EH (cell line): ENCODE measurements around the gene ITSN1.
A peak's percentile ranks its signal among the peaks of the same experiment; 100 is the strongest.

Experiments used
- DNase-seq: peaks from one replicate; pipeline ENCODE4 v3.0.0-alpha.2; 2015; ENCODE audit warnings: low read depth

Gene ITSN1

DNA sequence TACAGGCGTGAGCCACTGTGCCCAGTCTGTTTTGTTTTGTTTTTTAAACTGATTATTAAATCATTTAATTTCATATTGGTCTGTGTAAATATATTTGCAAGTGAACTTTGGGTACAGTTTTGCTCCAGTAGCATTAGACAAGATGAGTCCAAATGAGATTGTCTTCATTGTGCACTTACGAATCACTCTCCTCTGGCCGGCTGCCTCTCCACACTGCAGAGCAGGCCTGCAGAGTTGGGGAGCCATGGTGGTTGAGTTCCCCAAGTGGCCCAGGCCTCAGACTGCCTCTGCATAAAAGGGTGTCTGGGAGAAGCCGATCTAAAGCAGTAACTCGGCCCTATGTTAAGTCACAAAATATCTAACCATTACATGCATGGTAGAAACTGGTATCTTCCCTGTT, 198.5 kb downstream of the ITSN1 start:
- peak; percentile 46 for DNase-seq

DNA sequence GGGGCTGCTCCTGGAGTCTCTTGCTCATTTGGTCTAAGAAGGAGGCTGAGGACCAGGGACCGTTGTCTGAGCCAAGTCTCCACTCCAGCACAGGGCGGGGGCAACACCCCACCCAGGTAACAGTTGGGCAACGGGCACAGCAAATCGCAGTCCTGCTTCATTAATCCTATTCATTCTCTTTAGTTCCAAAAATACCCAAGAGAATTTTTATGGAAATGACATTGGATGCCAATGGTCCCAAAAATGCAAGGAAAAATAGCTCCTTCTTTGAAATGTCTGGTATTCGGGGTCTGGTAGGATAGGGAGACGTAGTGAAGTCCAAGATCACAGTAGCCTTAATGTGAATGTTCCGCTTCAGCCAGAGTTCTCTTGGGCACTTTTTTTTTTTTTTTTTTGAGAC, 199.3 kb downstream of the ITSN1 start:
- DNase-seq, result no peak

DNA sequence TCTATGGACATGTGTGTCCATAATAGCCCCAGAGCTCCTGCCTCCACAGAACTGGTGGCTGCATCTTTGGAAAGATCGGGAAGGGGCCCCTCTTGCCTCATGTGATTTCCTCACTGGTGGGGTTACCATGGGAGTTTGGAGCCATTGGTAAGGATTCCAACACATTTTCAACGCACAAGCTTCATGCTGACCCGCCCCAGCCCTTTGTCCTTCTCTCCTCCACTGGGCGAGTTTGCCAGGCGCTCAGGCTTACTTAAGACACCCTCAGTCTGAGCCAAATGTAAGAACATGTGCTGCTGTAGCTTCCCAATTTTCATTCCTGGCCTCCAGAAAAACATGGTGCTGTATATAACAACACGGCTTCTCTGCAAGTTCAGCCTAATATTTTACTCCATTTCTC, 200.9 kb downstream of the ITSN1 start:
- DNase-seq, result no peak

DNA sequence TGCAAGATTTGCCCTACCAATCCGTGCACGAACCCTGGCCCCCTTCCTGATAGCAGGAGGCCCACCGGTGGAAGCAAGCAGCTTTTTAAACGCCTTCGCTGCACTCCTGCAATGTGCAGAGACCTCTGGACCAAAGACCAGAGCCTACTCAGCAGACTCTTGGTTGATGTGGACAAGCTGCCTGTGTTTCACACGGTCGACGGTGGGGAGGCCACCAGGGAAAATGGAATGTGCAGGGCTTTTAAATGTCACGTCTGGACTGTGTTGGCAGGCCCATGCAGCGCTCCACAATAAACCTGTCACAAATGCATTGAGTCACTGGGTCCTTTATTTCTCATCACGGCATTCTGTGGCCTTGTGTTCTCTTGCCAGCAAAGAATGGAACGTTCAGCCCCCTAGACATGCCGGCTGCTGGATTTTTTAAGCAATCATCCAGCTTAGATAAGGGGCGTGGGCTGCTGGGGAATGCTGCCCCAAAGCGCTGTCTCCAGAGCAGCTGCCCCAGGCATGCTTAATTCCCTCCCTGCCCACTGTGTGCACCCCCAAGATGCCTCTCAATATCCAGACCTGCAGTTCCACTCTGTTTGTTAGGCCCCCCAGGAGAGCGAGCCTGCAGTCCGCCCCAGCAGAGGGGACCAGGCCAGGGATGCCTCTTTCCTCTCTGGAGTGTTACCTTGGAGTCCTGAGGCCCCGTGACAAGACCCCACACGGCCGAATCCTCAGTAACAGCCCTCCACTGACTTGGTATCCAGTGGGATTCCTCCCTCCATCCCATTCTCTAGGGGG, 202.0 kb downstream of the ITSN1 start:
- DNase-seq, result peak; percentile 95

DNA sequence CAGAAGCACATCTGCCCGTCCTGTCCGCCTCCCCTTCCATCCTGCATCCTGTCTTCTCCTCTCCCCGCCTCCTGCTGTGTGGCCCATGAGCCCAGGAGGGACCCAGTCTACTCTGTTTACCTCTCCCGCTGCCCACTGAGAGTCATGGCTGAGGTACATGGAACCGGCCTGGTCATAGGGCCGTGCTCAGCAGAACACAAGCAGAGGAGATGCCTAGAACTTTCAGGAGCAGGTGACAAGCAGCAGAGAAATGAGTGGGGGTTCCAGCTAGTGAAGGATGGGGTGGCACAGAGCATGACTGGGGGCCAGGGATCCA, 202.5 kb downstream of the ITSN1 start:
- no peak for DNase-seq

DNA sequence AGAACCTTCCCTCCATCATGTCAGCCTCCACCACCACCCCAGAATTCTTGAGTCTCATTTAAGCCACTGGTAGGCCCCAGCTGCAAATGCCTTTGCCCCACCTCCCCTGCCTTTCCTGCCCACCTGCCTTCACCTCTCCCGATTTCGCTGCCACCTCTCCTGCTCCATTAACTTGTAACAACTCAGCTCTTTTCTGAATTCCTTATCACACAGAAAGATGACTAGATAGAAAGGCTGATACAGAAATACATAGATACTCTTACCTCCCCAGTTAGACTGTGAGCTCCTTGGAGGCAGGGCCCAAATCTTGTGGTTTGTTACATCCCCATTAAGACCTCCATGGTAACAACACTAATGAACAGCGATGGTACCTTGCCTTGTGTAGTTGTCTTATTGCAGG, 203.8 kb downstream of the ITSN1 start:
- no peak for DNase-seq

DNA sequence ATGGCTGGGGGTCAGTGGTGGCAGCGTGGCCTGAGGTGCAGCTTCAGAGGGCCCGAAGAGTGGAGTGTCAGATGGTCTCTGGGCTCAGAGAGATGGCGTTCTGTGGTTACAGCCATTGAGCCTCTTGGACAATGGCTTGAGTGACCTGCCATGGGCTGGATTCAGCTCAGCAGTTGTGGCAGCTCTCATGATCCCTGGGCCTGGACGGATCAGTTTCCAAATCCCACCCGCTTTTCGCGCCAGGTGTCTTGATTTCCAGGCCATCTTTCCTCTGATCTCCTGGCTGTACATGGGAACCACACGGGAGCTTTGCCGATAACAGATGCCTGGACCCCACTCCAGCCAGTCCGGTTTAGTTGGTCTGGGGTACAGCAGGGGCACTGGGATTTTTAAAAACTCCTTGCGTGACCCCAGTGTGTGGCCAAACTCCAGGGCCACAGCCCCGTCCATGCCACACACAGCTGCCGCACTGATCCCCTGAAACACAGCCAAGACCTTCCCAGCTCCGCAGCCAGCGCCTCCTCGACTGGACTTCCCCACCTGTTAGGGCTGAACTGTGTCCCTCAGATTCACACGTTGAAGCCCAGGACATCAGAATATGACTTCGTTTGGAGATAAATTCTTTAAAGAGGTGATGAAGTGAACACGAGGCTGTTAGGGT, 205.4 kb downstream of the ITSN1 start:
- no peak for DNase-seq

DNA sequence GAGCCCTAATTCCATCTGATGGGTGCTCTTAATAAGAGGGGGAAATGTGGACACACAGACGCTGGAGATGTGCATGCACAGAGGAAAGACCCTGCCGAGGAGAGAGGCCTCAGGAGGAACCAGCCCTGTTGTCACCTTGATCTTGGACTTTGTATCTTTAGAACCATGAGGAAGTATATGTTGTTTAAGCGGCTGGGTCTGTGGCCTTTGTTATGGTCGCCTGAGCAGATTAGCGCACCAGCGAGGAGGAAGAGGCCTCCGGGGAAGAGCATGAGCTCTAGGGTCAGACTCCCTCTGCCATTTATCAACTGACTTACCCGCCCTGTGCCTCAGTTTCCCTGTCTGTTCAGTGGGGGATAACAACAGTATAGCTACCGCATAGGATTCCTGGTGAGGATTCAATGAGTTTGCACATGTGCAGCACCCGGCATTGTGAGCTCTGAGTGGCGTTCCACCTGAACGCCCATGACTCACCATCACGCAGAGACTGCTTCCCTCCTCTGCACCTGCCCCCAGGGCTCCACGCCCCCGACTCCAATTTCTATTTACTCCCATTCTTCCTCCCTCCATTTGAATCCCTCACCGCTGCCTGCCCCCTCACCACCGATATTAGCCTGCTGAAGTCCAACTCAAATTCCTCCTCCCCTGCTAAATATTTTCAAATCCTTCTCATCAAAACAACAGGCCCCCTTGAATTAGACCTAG, 206.1 kb downstream of the ITSN1 start:
- DNase-seq, result no peak

DNA sequence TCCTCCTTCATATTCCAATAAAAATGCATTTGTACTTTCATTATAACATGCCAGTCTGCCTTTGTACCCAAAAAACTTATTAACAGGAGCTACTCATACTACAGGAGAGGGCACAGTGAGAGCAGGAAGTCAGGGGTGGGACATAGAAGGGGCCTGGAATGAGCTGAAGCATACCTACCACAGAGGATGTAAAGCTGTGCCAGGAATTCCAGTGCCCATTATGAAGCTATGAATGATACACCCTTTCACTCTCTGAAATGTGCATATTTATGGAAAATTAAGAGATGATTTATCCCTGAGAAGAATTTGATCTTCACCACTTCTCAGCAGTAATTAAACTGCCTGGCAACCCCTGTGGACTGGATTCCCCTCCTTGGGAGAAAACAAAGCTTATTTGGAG, 207.5 kb downstream of the ITSN1 start:
- DNase-seq, result peak; percentile 60

DNA sequence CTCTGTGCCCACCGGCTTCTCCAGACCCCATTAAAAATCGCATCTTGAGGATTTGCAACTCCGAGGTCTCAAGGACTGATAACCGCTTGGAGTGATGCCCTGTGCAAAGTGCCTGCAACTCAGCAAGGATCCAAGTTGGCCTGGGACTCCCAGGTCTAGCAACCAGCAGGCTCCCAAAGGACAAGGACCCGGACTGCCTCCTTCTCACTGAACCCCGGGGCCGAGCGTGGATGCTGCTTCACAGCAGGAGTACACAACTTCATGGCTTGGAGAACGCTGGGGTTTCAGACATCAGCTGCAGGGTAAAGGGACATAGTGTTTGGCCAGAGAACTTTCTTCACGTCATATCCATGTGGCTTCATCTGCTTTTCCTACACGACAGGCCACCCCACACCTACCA, 208.1 kb downstream of the ITSN1 start:
- DNase-seq, result no peak

DNA sequence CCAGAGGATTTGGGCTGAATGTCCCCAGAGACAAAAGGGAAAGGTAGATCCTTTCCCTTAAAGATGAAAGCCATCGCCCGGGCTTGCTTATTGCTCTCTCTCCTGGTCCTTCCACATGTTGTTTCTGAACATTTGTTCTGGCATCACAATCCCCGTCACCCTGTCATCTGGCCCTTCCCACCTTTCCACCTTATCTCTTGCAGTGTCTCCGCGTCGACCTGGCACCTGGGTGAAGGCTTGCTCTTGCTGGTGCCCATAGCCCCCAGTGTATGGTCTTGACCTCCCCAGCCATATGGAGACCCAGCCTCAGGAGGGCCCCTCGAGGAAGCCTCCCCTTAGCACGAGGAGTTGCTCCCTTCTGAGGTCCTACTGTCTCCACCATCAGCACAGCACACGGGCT, 208.7 kb downstream of the ITSN1 start:
- DNase-seq, result no peak

DNA sequence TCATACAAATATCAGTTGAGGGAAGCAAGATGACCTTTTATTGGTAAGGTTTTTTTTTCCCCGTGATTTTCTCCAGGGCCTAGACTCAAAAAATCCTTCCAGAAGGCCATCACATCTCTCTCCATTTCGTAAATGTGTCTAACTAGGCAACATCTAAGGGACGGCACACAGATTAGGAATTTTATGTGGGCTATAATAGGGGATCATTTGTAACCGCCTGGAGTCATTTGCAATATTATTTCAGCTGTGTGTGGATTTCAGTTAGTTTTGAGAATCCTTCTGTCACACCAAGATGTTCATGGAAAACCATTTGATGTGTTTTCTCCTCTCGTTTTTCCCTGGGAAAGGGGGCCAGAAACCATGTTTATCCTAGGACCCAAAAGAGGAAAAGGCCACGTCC, 210.2 kb downstream of the ITSN1 start:
- DNase-seq, result peak; percentile 17

DNA sequence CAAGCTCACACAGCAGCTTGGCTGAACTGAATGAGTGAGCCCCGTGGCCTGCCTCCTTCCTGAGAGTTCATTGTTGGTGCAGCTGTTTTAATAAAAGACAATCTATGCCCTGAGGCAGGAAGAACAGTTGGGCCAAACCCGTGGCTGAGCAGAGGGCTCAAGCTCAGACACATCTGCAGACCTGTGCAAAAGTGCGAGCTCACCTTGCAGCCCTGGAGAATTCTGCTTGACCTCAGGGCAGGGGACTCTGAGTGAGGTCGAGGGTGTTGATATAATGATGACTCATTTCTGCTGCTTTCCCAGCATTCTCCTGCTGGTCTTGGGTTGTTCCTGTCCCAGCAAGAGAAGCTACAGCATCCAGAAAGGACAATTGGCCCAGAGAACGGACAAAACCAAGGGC, 212.3 kb downstream of the ITSN1 start:
- peak; percentile 55 for DNase-seq

DNA sequence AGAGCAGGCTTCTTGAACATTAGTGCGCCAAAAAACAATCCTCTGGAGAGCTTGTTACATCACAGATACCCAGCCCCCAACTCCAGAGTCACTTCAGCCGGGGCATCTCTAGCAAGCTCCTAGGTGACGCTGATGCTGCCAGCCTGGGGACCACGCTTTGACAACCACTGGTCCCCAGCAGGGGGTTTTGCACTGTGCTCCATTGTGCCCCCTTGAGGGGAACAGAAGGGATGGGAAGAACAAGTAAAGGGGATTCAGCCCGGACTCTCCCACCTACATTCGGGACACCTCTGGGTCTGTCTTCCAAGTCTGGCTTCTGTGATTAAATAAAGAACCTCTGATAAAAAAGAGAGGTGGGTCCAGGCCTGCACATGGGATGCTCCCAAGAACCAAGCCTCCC, 212.9 kb downstream of the ITSN1 start:
- no peak for DNase-seq

DNA sequence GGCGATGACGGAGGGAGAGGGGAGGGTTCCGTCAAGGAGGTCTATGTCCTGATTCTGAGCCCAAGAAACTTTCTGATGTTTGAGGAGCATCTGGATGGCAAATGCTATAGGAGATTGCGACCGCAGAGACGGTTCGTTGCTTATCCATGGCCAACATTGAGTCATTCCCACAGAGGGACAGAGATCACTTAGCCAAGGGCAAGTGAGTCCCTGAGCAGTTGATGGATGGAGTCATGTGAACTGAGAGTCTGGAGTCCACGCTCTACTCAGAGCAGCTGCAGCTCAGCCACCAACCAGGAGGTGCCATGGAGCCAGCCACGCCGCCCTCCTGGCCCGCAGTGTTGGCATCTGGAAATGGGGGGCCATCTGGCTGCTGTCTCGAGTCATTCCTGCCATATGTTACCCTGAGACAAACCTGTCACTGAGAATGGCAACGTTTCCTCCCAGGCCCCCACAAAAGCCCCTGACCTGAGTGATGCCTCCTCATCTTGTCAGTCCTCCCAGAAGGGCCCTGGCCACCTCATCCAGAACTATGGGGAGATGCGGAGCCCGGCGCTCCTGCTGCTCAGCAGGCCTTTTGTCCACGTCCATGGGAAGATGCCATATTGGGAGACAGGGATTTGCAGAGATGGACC, 214.7 kb downstream of the ITSN1 start:
- no peak for DNase-seq

DNA sequence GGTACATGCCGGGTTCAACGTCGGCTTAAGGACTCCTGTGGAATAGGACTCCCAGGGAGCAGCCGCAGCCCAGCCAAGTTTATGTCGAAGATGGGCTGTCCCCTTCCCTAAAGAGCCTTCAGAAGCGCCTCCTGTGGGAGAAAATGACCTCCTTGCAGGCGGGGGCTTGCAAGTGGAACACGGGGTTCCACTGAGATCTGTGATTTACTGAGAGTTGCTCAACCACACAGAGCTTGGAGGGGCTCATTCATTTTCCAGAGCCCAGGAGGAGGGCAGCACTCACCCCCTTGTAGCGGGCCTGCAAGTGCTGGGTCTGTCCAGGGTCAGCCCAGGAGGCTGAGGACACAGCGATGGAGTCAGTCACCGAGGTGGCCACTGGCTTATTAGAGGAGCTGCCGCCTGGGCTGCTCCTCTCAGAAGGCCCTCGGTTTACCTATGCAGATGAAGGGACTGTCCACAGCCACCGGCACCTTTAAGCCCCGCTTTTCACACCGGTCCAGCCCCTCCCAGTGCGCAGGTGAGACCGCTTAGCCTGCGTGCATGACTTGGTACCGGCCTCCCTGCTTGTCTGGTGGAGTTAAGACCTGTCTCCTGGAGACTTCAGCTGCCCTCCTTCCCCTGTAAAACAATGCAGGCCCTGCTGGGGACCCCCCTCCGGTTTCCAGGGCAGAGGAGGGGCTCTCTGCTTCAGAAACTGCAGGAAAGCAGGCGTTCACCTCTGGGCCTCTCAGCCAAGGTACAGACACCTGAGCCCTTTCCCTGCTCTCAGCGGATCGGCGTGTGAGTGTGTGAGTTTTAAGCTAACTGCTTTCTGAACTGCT, 215.8 kb downstream of the ITSN1 start:
- DNase-seq, result no peak

DNA sequence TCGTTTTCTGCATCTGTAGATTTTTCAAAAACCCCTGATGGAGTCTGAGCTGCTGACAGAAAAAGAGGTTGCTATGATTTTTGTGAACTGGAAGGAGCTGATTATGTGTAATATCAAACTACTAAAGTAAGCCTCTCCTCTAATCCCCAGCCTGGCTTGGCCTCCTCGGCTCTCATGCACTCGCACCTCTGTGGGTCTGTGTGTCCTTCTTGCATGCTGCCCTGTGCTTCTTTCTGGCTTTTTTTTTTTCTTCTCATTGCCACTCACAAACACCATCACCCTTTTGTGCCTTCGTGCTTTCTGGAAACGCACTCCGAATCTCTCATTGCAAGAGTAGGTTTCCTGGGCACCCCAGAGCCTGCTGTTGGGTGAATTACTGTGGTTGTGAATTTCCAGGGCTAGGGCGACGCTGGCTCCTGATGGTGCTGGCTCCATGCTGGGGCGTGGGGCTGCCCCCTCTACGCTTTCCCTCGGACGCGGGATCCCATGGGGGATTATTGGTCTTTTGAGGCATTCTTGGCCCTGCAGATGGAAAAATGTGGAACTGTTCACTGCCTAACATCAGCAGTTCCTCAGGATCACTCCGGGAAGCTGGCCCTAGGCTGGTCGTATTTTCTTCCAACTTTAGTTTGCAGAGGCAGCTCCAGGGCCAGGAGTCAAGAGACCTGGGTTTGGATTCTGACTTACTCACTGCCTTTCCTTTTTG, 216.5 kb downstream of the ITSN1 start:
- no peak for DNase-seq

DNA sequence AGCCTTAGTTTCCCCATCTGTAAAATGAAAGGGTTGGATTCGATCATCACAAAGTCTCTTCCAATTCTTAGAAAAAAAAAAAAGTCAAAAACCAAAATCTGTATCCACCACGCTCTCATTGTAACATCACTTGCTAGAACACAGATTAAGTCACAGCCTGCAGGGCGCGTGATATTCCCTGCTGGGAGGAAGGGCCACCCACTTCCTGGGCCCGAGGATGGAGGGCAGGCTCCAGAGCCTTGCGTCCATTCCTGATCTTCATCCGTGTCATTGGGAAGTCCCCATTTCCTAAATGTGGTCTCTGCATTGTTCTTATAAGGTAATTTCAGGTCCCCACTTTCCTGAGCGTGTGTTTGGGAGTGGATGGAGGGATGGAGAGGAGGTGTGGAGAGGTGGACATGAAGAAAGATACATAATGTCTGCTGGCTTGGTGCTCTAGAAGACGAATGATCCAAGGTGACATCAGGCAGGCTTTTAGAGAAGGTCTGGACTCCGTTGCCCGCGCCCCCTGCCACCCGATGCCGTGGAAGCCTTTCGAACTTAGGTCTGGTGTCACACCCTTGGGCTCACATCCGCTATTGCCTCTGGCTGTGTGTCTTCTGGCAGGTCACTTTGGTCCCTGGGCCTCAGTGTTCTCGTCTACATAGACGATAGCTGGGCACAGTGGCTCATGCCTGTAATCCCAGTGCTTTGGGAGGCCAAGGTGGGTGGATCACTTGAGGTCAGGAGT, 217.2 kb downstream of the ITSN1 start:
- no peak for DNase-seq

DNA sequence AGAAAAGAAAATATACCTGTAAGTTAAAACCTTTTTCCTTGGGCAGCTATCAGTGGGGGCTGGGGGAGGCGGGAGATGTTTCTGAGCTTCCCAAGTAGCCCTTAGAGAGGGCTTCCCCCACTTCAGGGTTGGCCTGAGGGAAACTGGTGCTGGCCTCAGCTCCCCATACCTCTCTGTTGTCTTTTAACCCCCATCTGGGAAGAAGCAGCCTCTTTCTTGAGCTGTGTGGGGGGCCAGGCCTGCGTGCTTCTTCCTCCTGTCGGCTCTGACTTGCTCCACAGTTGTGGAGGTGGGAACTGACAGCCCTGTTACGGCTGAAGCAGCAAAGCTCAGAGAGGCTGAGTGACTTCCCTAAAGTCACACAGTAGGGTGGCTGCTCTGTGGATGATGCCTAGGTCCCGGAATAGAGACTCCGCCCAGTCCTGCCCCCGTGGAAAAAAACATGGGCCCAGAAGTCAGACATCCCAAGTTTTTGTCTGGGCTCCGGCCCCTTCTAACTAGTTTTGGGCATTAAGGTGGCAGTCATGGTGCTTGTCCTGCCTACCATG, 218.1 kb downstream of the ITSN1 start:
- no peak for DNase-seq

DNA sequence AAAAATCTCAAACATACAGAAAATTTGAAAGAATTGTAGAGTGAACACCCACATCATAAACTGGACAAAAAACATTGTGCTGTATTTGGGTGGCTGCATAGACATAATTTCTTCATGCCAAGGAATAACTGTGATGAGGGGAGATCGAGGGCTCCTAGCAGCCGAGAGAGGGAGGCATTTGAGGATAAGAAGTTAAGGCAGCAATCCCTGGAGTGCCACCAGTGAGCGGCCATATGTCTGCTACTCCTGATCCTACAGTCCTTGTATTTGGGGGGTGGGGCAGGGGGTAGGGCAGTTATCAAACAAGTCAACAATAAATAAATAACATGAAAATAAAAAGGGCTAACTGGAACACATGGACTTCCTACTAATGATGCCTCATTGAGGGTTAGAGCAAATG, 218.8 kb downstream of the ITSN1 start:
- no peak for DNase-seq
